Testis (tissue), 2 donors: ENCODE results near the gene DHFR.

Source experiments
- CTCF ChIP-seq, 3 experiments: fragments of 450-650 bp in 2 of 3; fragments of 200-600 bp in 1 of 3; sonication (generic) in 1 of 3; IDR thresholded peaks; one replicate each; pipeline ENCODE4 v1.5.1; 2016 to 2019; ENCODE audit warnings: antibody characterized with exemption in 3 of 3, mild to moderate bottlenecking in 2 of 3, moderate library complexity in 1 of 3
- POLR2A ChIP-seq: fragments of 450-650 bp; IDR thresholded peaks from one replicate; pipeline ENCODE4 v1.6.1; 2017; ENCODE audit warnings: antibody characterized with exemption, mild to moderate bottlenecking, moderate library complexity

- TF ChIP-seq POLR2A (no peak), CTCF (IDR thresholded peaks at IDR 0.05) (no peak)
Observed at GRCh38 chr5:80600943-80601693, 53.7 kb downstream of the DHFR start.
